ENCODE results near the gene CADPS.

DNA sequence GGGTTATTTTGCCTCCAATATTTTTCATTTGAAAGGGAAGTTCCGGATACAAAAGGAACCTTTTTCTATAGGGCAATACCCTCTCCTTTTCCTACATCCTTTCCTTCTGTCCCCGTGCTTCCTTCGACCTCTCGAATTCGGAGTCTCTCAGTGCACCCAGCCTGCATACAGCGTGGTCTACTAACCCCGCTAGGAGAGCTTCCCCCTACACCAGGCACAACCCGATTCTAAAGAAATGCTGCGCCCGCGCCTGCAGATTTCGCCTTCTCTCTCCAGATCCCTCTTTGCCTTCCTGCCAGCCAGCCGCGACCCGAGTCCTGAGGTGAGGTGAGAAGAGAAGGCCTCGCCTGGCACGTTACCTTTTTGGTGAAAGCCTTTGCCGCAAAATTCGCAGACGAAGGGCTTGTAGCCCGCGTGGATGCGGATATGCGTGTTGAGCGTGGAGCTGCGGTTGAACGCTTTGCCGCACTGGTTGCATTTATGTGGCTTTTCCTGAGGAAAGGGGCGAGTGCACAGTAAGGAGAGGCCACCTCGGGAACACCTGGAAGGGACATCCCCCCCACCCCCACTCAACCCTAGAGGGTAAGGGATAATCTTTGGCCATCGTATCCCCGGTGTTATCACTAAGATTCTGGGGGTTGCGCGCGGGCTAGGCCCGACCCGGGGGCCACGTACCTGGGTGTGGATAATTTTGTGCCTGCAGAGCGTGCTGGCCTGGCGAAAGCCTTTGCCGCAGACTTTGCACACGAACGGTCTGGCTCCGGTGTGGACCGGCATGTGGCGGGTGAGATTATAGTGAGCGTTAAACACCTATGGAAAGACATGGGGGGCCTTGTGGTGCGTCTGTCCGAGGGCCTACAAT, 504.1 kb downstream of the CADPS start:
- TF ChIP-seq, protein P1, sequence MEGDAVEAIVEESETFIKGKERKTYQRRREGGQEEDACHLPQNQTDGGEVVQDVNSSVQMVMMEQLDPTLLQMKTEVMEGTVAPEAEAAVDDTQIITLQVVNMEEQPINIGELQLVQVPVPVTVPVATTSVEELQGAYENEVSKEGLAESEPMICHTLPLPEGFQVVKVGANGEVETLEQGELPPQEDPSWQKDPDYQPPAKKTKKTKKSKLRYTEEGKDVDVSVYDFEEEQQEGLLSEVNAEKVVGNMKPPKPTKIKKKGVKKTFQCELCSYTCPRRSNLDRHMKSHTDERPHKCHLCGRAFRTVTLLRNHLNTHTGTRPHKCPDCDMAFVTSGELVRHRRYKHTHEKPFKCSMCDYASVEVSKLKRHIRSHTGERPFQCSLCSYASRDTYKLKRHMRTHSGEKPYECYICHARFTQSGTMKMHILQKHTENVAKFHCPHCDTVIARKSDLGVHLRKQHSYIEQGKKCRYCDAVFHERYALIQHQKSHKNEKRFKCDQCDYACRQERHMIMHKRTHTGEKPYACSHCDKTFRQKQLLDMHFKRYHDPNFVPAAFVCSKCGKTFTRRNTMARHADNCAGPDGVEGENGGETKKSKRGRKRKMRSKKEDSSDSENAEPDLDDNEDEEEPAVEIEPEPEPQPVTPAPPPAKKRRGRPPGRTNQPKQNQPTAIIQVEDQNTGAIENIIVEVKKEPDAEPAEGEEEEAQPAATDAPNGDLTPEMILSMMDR (conservative IDR thresholded peaks at IDR 0.05; ENCODE audit: low read depth, low read length) = no peak
- no peak for TF ChIP-seq EZH2 (IDR thresholded peaks at IDR 0.05; ENCODE audit: borderline replicate concordance, low read depth, low read length, poor library complexity, severe bottlenecking)

Data from A673 (cell line).